ENCODE data around the gene MAN1C1.

DNA sequence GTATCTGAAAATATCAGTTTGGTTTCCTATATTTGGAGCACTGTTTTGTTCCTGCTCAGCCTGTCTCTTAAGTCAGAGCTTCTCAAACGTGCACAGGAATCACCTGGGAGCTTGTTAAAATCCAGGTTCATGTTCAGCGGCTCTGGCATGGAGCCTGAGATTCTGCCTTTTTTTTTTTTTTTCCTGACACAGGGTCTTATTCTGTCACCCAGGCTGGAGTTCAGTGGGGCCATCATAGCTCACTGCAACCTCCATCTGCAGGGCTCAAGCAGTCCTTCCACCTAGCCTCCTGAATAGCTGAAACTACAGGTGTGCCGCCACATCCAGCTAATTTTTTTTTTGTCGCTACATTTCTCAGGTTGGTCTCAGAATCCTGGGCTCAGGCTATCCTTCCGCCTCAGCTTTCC is 171.2 kb downstream of the MAN1C1 start:
- TF ChIP-seq, protein P1, sequence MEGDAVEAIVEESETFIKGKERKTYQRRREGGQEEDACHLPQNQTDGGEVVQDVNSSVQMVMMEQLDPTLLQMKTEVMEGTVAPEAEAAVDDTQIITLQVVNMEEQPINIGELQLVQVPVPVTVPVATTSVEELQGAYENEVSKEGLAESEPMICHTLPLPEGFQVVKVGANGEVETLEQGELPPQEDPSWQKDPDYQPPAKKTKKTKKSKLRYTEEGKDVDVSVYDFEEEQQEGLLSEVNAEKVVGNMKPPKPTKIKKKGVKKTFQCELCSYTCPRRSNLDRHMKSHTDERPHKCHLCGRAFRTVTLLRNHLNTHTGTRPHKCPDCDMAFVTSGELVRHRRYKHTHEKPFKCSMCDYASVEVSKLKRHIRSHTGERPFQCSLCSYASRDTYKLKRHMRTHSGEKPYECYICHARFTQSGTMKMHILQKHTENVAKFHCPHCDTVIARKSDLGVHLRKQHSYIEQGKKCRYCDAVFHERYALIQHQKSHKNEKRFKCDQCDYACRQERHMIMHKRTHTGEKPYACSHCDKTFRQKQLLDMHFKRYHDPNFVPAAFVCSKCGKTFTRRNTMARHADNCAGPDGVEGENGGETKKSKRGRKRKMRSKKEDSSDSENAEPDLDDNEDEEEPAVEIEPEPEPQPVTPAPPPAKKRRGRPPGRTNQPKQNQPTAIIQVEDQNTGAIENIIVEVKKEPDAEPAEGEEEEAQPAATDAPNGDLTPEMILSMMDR (IDR thresholded peaks at IDR 0.05): no peak
- no peak for TF ChIP-seq POLR2A (IDR thresholded peaks at IDR 0.05)
